ENCODE measurements around the gene MGAT4B. TPM values are rescaled to one million over a fixed set of nuclear protein-coding genes. Genes with fewer than 3 reads are reported as not detected.

Gene MGAT4B
- polyA plus RNA-seq, 2 of the 4 experiments (the other 2 are of a cell fraction), result 57.4 to 166 TPM

DNA sequence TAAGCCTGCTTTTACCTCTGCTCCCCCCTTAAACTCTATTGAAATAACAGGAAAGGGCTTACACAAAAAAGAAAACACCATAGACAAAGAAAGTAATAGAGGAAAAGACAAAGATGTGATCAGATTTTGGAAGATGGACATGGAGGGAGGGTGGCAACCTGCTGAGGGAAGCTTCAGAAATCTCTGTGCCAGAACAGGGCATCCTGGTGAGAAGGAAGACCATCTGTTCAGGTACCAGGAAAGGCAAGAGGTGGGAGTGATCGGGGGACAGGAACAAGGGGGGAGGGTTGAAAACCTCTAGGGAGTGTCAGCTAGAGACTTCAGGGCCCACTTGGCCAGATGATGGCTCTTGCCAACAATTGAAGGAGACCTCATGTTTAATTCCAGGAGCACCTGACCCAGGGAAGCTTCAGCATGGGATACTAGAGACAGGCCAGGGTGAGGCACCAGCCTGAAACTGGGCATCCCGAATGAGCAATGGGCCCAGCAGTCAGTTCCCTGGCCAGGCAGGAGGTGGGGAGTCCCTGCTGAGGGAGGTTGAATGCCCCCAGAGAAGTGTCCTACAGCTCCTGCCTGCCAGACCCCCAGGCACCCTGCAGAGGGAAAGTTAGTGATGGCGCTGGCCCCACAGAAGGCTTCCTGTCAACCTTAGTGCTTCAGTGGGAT is 22.2 kb upstream of the MGAT4B start:
- ATAC-seq, result no peak

DNA sequence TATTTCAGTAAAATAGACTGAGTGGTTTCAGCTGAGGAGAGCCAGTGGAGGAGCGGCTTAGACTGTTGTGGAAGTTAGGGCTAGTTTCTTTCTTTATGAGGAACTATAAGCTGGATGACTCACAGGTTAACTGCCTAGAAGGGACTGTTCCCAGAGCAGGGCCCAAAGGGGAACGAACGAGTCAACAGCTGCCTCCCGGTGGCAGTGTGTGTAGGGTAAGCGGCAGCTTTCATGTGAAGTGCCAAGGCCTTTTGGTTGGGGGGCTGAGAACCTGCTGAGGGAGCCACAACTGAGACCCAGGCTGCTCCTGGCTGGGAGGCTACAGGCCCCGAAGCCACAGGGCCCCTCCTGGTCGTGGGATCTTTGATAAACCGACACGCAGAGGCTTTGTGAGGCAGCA is 21.0 kb upstream of the MGAT4B start:
- ATAC-seq, result peak in 1 of 2 experiments; percentile 2; a peak in 3 of 6 replicates
- H3K27ac ChIP-seq, result peak overlapping the region in 1 of 2 experiments; percentile 31; a peak in 1 of 6 replicates
- WGBS (ENCODE audit: missing lambda C conversion rate), result 70% methylated on average over 9 of the region's 9 CpGs
- no peak for TF ChIP-seq HMGXB4 (CRISPR knock-in tag; IDR thresholded peaks at IDR 0.05; ENCODE audit: borderline replicate concordance)
- no peak for TF ChIP-seq SMC3 (IDR thresholded peaks at IDR 0.05)
- TF ChIP-seq ZSCAN20 (CRISPR knock-in tag; IDR thresholded peaks at IDR 0.05), result no peak
- TF ChIP-seq CHD2 (IDR thresholded peaks at IDR 0.05; ENCODE audit: low read length, partially characterized antibody), result no peak
- TF ChIP-seq NPAS2 (CRISPR knock-in tag; IDR thresholded peaks at IDR 0.05; ENCODE audit: borderline replicate concordance), result no peak
- no peak for TF ChIP-seq RNF2 (IDR thresholded peaks at IDR 0.05; ENCODE audit: borderline replicate concordance, low read depth)
- no peak for TF ChIP-seq ZC3H11A (IDR thresholded peaks at IDR 0.05)
- no peak for TF ChIP-seq MAZ (IDR thresholded peaks at IDR 0.05; ENCODE audit: borderline replicate concordance, low read depth, low read length)
- no peak; the same call in 1 of the 2 replicates for TF ChIP-seq HOXA7 (CRISPR knock-in tag; IDR thresholded peaks at IDR 0.05)
- no peak for TF ChIP-seq ZNF302 (CRISPR knock-in tag; IDR thresholded peaks at IDR 0.05)
- peak; percentile 69; the same call in 1 of the 2 replicates for TF ChIP-seq FOSB (CRISPR knock-in tag; IDR thresholded peaks at IDR 0.05)
- TF ChIP-seq TFCP2L1 (CRISPR knock-in tag; IDR thresholded peaks at IDR 0.05), result no peak
- no peak for TF ChIP-seq NR3C1 (IDR thresholded peaks at IDR 0.05)
- no peak for TF ChIP-seq CHD4 (IDR thresholded peaks at IDR 0.05; ENCODE audit: borderline replicate concordance)
- TF ChIP-seq ATOH8 (CRISPR knock-in tag; IDR thresholded peaks at IDR 0.05; ENCODE audit: low read depth), result no peak
- TF ChIP-seq SREBF2 (IDR thresholded peaks at IDR 0.05), result no peak
- TF ChIP-seq PBX3 (IDR thresholded peaks at IDR 0.05), result no peak
- no peak for TF ChIP-seq HDAC2 (IDR thresholded peaks at IDR 0.05)
- TF ChIP-seq FOSL2 (IDR thresholded peaks at IDR 0.05), result no peak
- peak; percentile 52 for TF ChIP-seq FOSL2 (CRISPR knock-in tag; IDR thresholded peaks at IDR 0.05)
- no peak for TF ChIP-seq CTCF (IDR thresholded peaks at IDR 0.05)
- no peak for TF ChIP-seq CBX2 (IDR thresholded peaks at IDR 0.05; ENCODE audit: borderline replicate concordance, low read depth)
- TF ChIP-seq RFX5 (IDR thresholded peaks at IDR 0.05), result no peak
- TF ChIP-seq MAFK (IDR thresholded peaks at IDR 0.05; ENCODE audit: partially characterized antibody), result no peak
- no peak for TF ChIP-seq RCOR1 (IDR thresholded peaks at IDR 0.05; ENCODE audit: low read depth, low read length)
- no peak for TF ChIP-seq KDM1A (IDR thresholded peaks at IDR 0.05; ENCODE audit: low read depth)
- no peak for TF ChIP-seq KDM5A (IDR thresholded peaks at IDR 0.05)
- TF ChIP-seq ESRRA (IDR thresholded peaks at IDR 0.05; ENCODE audit: borderline replicate concordance, low read length), result no peak
- TF ChIP-seq USF2 (IDR thresholded peaks at IDR 0.05), result no peak

More for the DNA sequence above, 22.2 kb upstream of the MGAT4B start:
- Histone ChIP-seq H3K4me3 (0 out of 3 replicates have a peak overlapping the region, but pooled peaks have one; percentile 8), H3K4me1 (peaks cover 92% of the 10 kb centered on the region), H3K27ac (peak overlapping the region in 1 of 2 experiments; percentile 55; a peak in 3 of 6 replicates), H3K9me3 (no peaks in the 10 kb centered on the region), H3K4me2 (peak overlapping the region; percentile 25; the same call in 1 of the 3 replicates)
- DNase-seq (ENCODE audit: low read depth in 1 of 2, low spot score in 1 of 2) (no peak), FAIRE-seq (no peak)
- WGBS (ENCODE audit: missing lambda C conversion rate), result 88% methylated on average over 3 of the region's 3 CpGs
- ChIA-PET CTCF (interaction anchor here (0.8 to 11.6 kb wide), 2 partner anchors 28 to 66 kb away, joined by 3 to 86 read pairs; no protein-coding TSS in a partner anchor), POLR2A (interaction anchor here (1.1 kb wide), 1 partner anchor 10 kb away, joined by 4 read pairs; no protein-coding TSS in a partner anchor)
- peak; percentile 62 for TF ChIP-seq RARB (CRISPR knock-in tag; IDR thresholded peaks at IDR 0.05)
- no peak for TF ChIP-seq EP300 (IDR thresholded peaks at IDR 0.05)
- TF ChIP-seq JUN (IDR thresholded peaks at IDR 0.05), result peak in 1 of 2 experiments; percentile 36; a peak in 3 of 5 replicates
- TF ChIP-seq HOXA7 (CRISPR knock-in tag; IDR thresholded peaks at IDR 0.05), result 0 out of 2 replicates have a peak, but pooled peaks have one; percentile 35
- no peak for TF ChIP-seq EHMT2 (IDR thresholded peaks at IDR 0.05; ENCODE audit: low read depth)
- peak; percentile 55 for TF ChIP-seq TFCP2L1 (CRISPR knock-in tag; IDR thresholded peaks at IDR 0.05)
- peak; percentile 38; the same call in 1 of the 2 replicates for TF ChIP-seq TP53 (CRISPR knock-in tag; IDR thresholded peaks at IDR 0.05)

More for the DNA sequence above, 21.0 kb upstream of the MGAT4B start:
- peak overlapping the region; percentile 96; the same call in 2 of the 3 replicates for H3K4me2 ChIP-seq
- CTCF ChIA-PET, result interaction anchor here (1.0 to 11.6 kb wide), 3 partner anchors 16 to 31 kb away, joined by 3 to 86 read pairs (median 4); no protein-coding TSS in a partner anchor
- DNase-seq (ENCODE audit: low read depth in 1 of 2, low spot score in 1 of 2) (peak in 1 of 2 experiments; percentile 50), FAIRE-seq (no peak)
- H3K4me1 ChIP-seq, result peaks cover 92% of the 10 kb centered on the region
- POLR2A ChIA-PET, result interaction anchor here (0.8 kb wide), 1 partner anchor 10 kb away, joined by 3 read pairs; no protein-coding TSS in a partner anchor
- H3K4me3 ChIP-seq, result no peak overlapping the region
- no peaks in the 10 kb centered on the region for H3K9me3 ChIP-seq
